Caco-2 (cell line): ENCODE results near the gene ERMN. TPM values are rescaled to one million over a fixed set of nuclear protein-coding genes. Genes with fewer than 3 reads are reported as not detected.

Source experiments
- BruUV-seq: library from RNA; stranded (reverse); fragments of 400-500 nt; replicated peaks from 2 replicates; lab custom pipeline; 2021; lab: Mats Ljungman, UMichigan
- CTCF ChIA-PET: fragments of 300-600 bp; sonication (Branson Sonifier 250); formaldehyde crosslinking; loops from one replicate; lab custom pipeline; 2022; ENCODE audit warnings: antibody characterized with exemption; lab: Charles Lee
- POLR2A ChIA-PET: fragments of 300-600 bp; sonication (Branson Sonifier 250); formaldehyde crosslinking; loops from one replicate; lab custom pipeline; 2022; ENCODE audit warnings: antibody characterized with exemption; lab: Charles Lee
- DNase-seq, 2 experiments: peaks; one replicate each; pipeline versions ENCODE4 v3.0.0 to v3.0.0-alpha.2; 2020 to 2022
- H3K27me3 ChIP-seq: replicated peaks from 2 replicates; pipeline ENCODE4 v1.6.0; 2011; ENCODE audit warnings: low read length; ENCODE audit not compliant: control insufficient read depth, insufficient read depth
- H3K36me3 ChIP-seq: 2 replicates; pipeline ENCODE4 v1.5.1; 2011; ENCODE audit warnings: low read length; ENCODE audit not compliant: control insufficient read depth, insufficient read depth
- H3K4me1 ChIP-seq: fragments of 250-450 bp; sonication (Bioruptor Pico); 2 replicates; pipeline ENCODE4 v1.5.1; 2020; ENCODE audit warnings: mild to moderate bottlenecking
- H3K4me3 ChIP-seq: 2 replicates; pipeline ENCODE4 v1.5.1; 2011; ENCODE audit warnings: low read depth, mild to moderate bottlenecking, control low read depth, low read length
- H3K9me3 ChIP-seq: fragments of 250-450 bp; sonication (Bioruptor Pico); 2 replicates; pipeline ENCODE4 v1.5.1; 2020; ENCODE audit warnings: mild to moderate bottlenecking, moderate library complexity
- H3K27ac Mint-ChIP-seq: one replicate; pipeline ENCODE4 v1.8.0; 2022; ENCODE audit warnings: mixed read lengths; ENCODE audit not compliant: unreplicated experiment
- H3K27me3 Mint-ChIP-seq: one replicate; pipeline ENCODE4 v1.8.0; 2022; ENCODE audit warnings: mixed read lengths; ENCODE audit not compliant: insufficient read depth, unreplicated experiment
- H3K36me3 Mint-ChIP-seq: one replicate; pipeline ENCODE4 v1.8.0; 2022; ENCODE audit warnings: mild to moderate bottlenecking, mixed read lengths; ENCODE audit not compliant: insufficient read depth, unreplicated experiment
- H3K4me1 Mint-ChIP-seq: one replicate; pipeline ENCODE4 v1.8.0; 2022; ENCODE audit warnings: low read depth, mixed read lengths; ENCODE audit not compliant: unreplicated experiment
- H3K4me3 Mint-ChIP-seq: one replicate; pipeline ENCODE4 v1.8.0; 2022; ENCODE audit warnings: mild to moderate bottlenecking, moderate library complexity, mixed read lengths; ENCODE audit not compliant: unreplicated experiment
- H3K9me3 Mint-ChIP-seq: one replicate; pipeline ENCODE4 v1.8.0; 2022; ENCODE audit warnings: mixed read lengths; ENCODE audit not compliant: unreplicated experiment
- CTCF ChIP-seq, 2 experiments: fragments of 200-600 bp in 1 of 2; IDR thresholded peaks; 1 replicate in 1 of 2; 2 replicates in 1 of 2; pipeline versions ENCODE4 v1.5.1 to v1.8.0; 2011 to 2022; ENCODE audit warnings: antibody characterized with exemption in 1 of 2, control low read depth in 1 of 2, inconsistent platforms in 1 of 2, low read depth in 1 of 2, low read length in 1 of 2, mild to moderate bottlenecking in 1 of 2, moderate library complexity in 1 of 2; ENCODE audit not compliant: insufficient read depth in 1 of 2, severe bottlenecking in 1 of 2, unreplicated experiment in 1 of 2
- intact Hi-C: fragments of 100-400 bp; cut with micrococcal nuclease; formaldehyde crosslinking; loops from one replicate; pipeline ENCODE4 v1.10.0; 2022; ENCODE audit not compliant: unreplicated experiment
- total RNA-seq: library from RNA; stranded (reverse); gene quantifications from 2 replicates; pipeline ENCODE4 v1.2.3, GENCODE V29; 2022

The ERMN gene
- total RNA-seq, 1 experiment from 2014 or later: 0.61 TPM

GRCh38 chr2:157334335-157334734 lies 8.7 kb upstream of the ERMN start:
- Histone ChIP-seq H3K9me3 (no peaks in the 10 kb centered on the region; the same call in 1 of the 2 replicates), H3K27me3 (no peaks in the 10 kb centered on the region), H3K4me1 (no peaks in the 10 kb centered on the region), H3K36me3 (no peaks in the 10 kb centered on the region), H3K4me3 (no peak overlapping the region)
- Mint-ChIP-seq H3K9me3 (no peaks in the 10 kb centered on the region), H3K27me3 (no peaks in the 10 kb centered on the region), H3K27ac (no peak overlapping the region), H3K4me3 (no peak overlapping the region), H3K4me1 (no peaks in the 10 kb centered on the region), H3K36me3 (no peaks in the 10 kb centered on the region)
- intact Hi-C loops: no loop called here
- DNase-seq: no peak
- POLR2A ChIA-PET: no interaction called here
- CTCF ChIA-PET: no interaction called here
- no TSS peak for BruUV-seq
- TF ChIP-seq CTCF (IDR thresholded peaks at IDR 0.05; ENCODE audit: insufficient read depth in 1 of 2, low read depth in 1 of 2, low read length in 1 of 2, severe bottlenecking in 1 of 2, unreplicated experiment in 1 of 2): no peak

GRCh38 chr2:157333304-157334047 lies 7.9 kb upstream of the ERMN start:
- no peak for TF ChIP-seq CTCF (IDR thresholded peaks at IDR 0.05; ENCODE audit: insufficient read depth in 1 of 2, low read depth in 1 of 2, low read length in 1 of 2, severe bottlenecking in 1 of 2, unreplicated experiment in 1 of 2)
- no peaks in the 10 kb centered on the region for H3K27me3 Mint-ChIP-seq
- H3K36me3 Mint-ChIP-seq: no peaks in the 10 kb centered on the region
- H3K36me3 ChIP-seq: no peaks in the 10 kb centered on the region
- no peaks in the 10 kb centered on the region for H3K4me1 ChIP-seq
- no peak overlapping the region for H3K27ac Mint-ChIP-seq
- no TSS peak for BruUV-seq
- H3K27me3 ChIP-seq: no peaks in the 10 kb centered on the region
- H3K9me3 Mint-ChIP-seq: no peaks in the 10 kb centered on the region
- DNase-seq: no peak
- intact Hi-C loops: no loop called here
- H3K4me1 Mint-ChIP-seq: no peaks in the 10 kb centered on the region
- H3K4me3 Mint-ChIP-seq: no peak overlapping the region
- no peaks in the 10 kb centered on the region; the same call in 1 of the 2 replicates for H3K9me3 ChIP-seq
- CTCF ChIA-PET: no interaction called here
- H3K4me3 ChIP-seq: no peak overlapping the region
- POLR2A ChIA-PET: no interaction called here

GRCh38 chr2:157329524-157329923 lies 3.9 kb upstream of the ERMN start:
- H3K36me3 Mint-ChIP-seq: no peaks in the 10 kb centered on the region
- peaks cover 20% of the 10 kb centered on the region for H3K4me1 ChIP-seq
- H3K4me3 Mint-ChIP-seq: no peak overlapping the region
- no peaks in the 10 kb centered on the region for H3K36me3 ChIP-seq
- DNase-seq: no peak
- intact Hi-C loops: no loop called here
- TF ChIP-seq CTCF (IDR thresholded peaks at IDR 0.05; ENCODE audit: insufficient read depth in 1 of 2, low read depth in 1 of 2, low read length in 1 of 2, severe bottlenecking in 1 of 2, unreplicated experiment in 1 of 2): no peak
- no TSS peak for BruUV-seq
- no peak overlapping the region for H3K4me3 ChIP-seq
- no peaks in the 10 kb centered on the region; the same call in 1 of the 2 replicates for H3K9me3 ChIP-seq
- no peaks in the 10 kb centered on the region for H3K27me3 Mint-ChIP-seq
- H3K9me3 Mint-ChIP-seq: no peaks in the 10 kb centered on the region
- CTCF ChIA-PET: no interaction called here
- H3K4me1 Mint-ChIP-seq: peaks cover 6% of the 10 kb centered on the region
- POLR2A ChIA-PET: no interaction called here
- H3K27me3 ChIP-seq: no peaks in the 10 kb centered on the region
- H3K27ac Mint-ChIP-seq: no peak overlapping the region
